GM23248 (cell line): ENCODE results near the gene FBXO42. TPM values are rescaled to one million over a fixed set of nuclear protein-coding genes. Genes with fewer than 3 reads are reported as not detected.

ENCODE experiments used
- DNase-seq: peaks from one replicate; pipeline ENCODE4 v3.0.0-alpha.2; 2015
- H2AFZ ChIP-seq: fragments of 200-600 bp; sonication (generic); 2 replicates; pipeline ENCODE4 v1.6.1; 2016; ENCODE audit warnings: antibody characterized with exemption
- H3F3A ChIP-seq: fragments of 200-600 bp; sonication (generic); 2 replicates; pipeline ENCODE4 v1.6.1; 2016; ENCODE audit warnings: mild to moderate bottlenecking, antibody characterized with exemption, mixed run types; ENCODE audit not compliant: insufficient read depth
- H3K27ac ChIP-seq: fragments of 200-600 bp; sonication (generic); 2 replicates; pipeline ENCODE4 v1.5.1; 2016; ENCODE audit warnings: mild to moderate bottlenecking
- H3K27me3 ChIP-seq: fragments of 200-600 bp; sonication (generic); replicated peaks from 2 replicates; pipeline ENCODE4 v1.6.1; 2016; ENCODE audit warnings: mild to moderate bottlenecking; ENCODE audit not compliant: insufficient read depth
- H3K36me3 ChIP-seq: fragments of 200-600 bp; sonication (generic); 2 replicates; pipeline ENCODE4 v1.6.1; 2016; ENCODE audit warnings: low read depth, mild to moderate bottlenecking
- H3K4me1 ChIP-seq: fragments of 200-600 bp; sonication (generic); 2 replicates; pipeline ENCODE4 v1.6.1; 2016; ENCODE audit warnings: mild to moderate bottlenecking; ENCODE audit not compliant: insufficient read depth
- H3K4me2 ChIP-seq: fragments of 200-600 bp; sonication (generic); one replicate; pipeline ENCODE4 v1.6.1; 2016; ENCODE audit warnings: mild to moderate bottlenecking; ENCODE audit not compliant: unreplicated experiment
- H3K4me3 ChIP-seq: fragments of 200-600 bp; sonication (generic); 2 replicates; pipeline ENCODE4 v1.5.1; 2016; ENCODE audit warnings: mild to moderate bottlenecking
- H3K79me2 ChIP-seq: fragments of 200-600 bp; sonication (generic); 2 replicates; pipeline ENCODE4 v1.6.1; 2016; ENCODE audit warnings: mild to moderate bottlenecking; ENCODE audit not compliant: insufficient read depth
- H3K9ac ChIP-seq: fragments of 200-600 bp; sonication (generic); 2 replicates; pipeline ENCODE4 v1.6.1; 2016; ENCODE audit warnings: mild to moderate bottlenecking
- H3K9me2 ChIP-seq: fragments of 200-600 bp; sonication (generic); 2 replicates; pipeline ENCODE4 v1.6.1; 2016; ENCODE audit warnings: mixed run types, mild to moderate bottlenecking, moderate library complexity; ENCODE audit not compliant: insufficient read depth
- H3K9me3 ChIP-seq: fragments of 200-600 bp; sonication (generic); one replicate; pipeline ENCODE4 v1.6.1; 2017; ENCODE audit warnings: low read depth
- H4K20me1 ChIP-seq: fragments of 200-600 bp; sonication (generic); 2 replicates; pipeline ENCODE4 v1.6.0; 2016; ENCODE audit not compliant: insufficient read depth
- EZH2 ChIP-seq: fragments of 200-600 bp; sonication (generic); IDR thresholded peaks from 2 replicates; pipeline ENCODE4 v1.6.1; 2018; ENCODE audit warnings: antibody characterized with exemption, mild to moderate bottlenecking; ENCODE audit not compliant: insufficient read depth, poor library complexity, severe bottlenecking
- EZH2phosphoT487 ChIP-seq: fragments of 200-600 bp; sonication (generic); IDR thresholded peaks from 2 replicates; pipeline ENCODE4 v1.6.1; 2018; ENCODE audit warnings: antibody characterized with exemption, moderate library complexity, mild to moderate bottlenecking, low read depth; ENCODE audit not compliant: insufficient read depth
- WGBS, 2 experiments: methylation state at CpG; one replicate each; pipeline ENCODE4 v1.1.6; 2015 to 2017; ENCODE audit warnings: low lambda C conversion rate in 2 of 2, low coverage in 1 of 2; ENCODE audit errors: missing lambda C conversion rate in 2 of 2; 5-methylcytosine and 5-hydroxymethylcytosine counted together
- in situ Hi-C: fragments of 300-500 bp; cut with MboI; formaldehyde crosslinking; loops from 2 replicates; pipeline ENCODE4 v1.15.0; 2020
- polyA plus RNA-seq: library from polyadenylated mRNA; unstranded; fragments of >200 nt; fragmentation: Nextera tagmentation; extraction: Ambion mirVana; gene quantifications from 2 replicates; pipeline ENCODE4 v1.2.1, GENCODE V29; 2016
- total RNA-seq: library from RNA; depleted of rRNA; stranded (reverse); fragments of >200 nt; shearing (Covaris generic); gene quantifications from 2 replicates; pipeline ENCODE4 v1.2.3, GENCODE V29; 2014

FBXO42 gene
- total and polyA plus RNA-seq, 2 experiments from 2014 or later: 17.1 to 20.2 TPM

DNA sequence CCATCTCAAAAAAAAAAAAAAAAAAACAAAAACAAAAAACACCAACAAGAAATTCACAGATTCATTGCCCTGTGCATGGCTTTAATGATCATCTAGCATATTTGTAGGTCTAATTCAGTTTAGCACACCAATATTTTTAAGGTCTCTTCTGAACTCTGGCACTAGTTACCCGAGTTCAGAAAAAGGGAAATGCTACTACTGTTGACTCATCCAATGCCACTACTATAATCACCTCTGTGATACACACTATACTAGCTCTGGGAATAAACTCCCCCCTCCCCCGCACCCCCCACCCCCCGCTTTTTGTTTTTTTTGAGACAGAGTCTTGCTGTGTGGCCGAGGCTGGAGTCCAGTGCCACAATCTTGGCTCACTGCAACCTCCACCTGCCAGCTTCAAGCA, 55.6 kb downstream of the FBXO42 start:
- Histone ChIP-seq H3K9me3 (no peaks in the 10 kb centered on the region), H3K4me1 (no peaks in the 10 kb centered on the region), H3K9me2 (no peaks in the 10 kb centered on the region), H3K27me3 (no peaks in the 10 kb centered on the region), H2AFZ (no peak overlapping the region), H3F3A (peaks cover 4% of the 10 kb centered on the region; the same call in 1 of the 2 replicates), H3K36me3 (peaks cover 32% of the 10 kb centered on the region; the same call in 1 of the 2 replicates), H3K27ac (no peak overlapping the region), H3K4me3 (no peak overlapping the region), H3K79me2 (peaks cover 43% of the 10 kb centered on the region; the same call in 1 of the 2 replicates), H3K4me2 (no peak overlapping the region), H4K20me1 (no peaks in the 10 kb centered on the region), H3K9ac (no peak overlapping the region)
- DNase-seq: no peak
- TF ChIP-seq EZH2 (no peak), EZH2phosphoT487 (no peak)
- in situ Hi-C loops: no loop called here
- 89 to 96% methylated on average over 4 of the region's 4 CpGs for WGBS, 2 experiments

DNA sequence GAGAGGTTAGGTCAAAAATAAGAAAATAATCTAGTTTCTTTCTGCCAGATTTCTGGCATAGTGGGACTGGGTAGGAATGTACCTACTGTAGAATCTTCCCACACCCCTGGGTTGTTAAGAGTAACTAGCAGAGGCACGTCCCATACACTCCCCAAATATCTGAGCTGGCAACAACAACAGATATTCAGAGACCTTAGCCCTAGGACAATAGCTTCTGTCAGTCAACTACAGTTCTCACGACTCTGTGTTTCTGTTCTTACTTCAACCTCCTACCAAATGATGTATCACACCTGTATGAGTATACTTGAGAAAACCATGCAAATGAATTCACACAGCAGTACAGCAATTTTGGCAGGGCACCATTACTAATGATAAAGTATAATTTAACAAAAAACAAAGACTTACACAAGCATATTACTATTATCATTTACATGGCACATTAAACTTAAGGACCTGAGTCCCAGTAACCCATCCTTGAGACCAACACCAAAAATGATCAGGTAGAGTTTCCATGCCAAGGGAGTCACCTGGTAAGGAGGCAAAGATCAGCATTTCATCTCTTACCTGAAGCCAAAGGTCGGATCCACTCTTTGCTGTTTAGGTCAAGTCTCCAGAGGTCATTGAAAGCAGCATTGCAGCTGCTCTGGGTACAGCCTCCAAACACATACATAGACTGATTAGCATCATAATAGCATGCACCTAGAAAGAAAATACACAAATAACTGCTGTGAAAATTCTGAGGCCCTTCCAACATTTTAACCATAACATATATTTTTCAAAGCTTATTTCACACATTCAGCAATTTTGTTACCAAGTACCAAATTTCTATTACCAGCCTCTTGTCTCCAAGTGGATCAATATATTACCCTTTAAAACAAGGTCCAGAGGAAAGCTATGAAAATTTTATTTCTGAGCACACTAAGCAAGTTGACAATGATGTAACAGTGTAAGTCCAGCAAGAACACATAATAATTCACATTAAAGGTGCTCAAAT, 57.8 kb downstream of the FBXO42 start:
- Histone ChIP-seq H3K27ac (no peak overlapping the region), H3K4me2 (no peak overlapping the region), H3K27me3 (no peaks in the 10 kb centered on the region), H3K9ac (no peak overlapping the region), H3K4me1 (no peaks in the 10 kb centered on the region), H2AFZ (no peak overlapping the region), H3K4me3 (no peak overlapping the region), H3K9me2 (no peaks in the 10 kb centered on the region), H3K79me2 (peaks cover 51% of the 10 kb centered on the region), H4K20me1 (no peaks in the 10 kb centered on the region), H3K9me3 (no peaks in the 10 kb centered on the region), H3F3A (0 out of 2 replicates have a peak, but pooled peaks cover 4% of the 10 kb centered on the region), H3K36me3 (peaks cover 25% of the 10 kb centered on the region; the same call in 1 of the 2 replicates)
- in situ Hi-C loops: no loop called here
- TF ChIP-seq EZH2 (no peak), EZH2phosphoT487 (no peak)
- no peak for DNase-seq
- 95 to 100% methylated on average over 3 of the region's 3 CpGs for WGBS, 2 experiments

DNA sequence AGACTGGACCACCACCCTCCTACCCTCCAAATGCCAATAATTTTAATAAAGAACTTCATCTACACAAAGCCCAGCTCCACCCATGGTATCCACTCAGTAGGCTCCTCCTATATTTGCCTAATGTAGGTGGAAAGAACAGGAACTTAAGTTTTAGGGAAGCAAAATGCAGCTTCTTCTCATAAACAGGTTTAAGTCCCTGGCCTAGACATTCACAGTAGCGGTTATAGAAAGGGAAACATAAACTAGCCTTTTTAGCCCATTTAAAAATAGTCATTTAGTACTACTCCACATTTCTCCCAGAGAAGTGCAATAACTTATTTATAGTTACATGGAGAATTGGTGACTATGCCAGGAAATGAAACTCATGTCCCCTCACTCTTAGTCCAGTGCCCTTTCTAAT, 58.7 kb downstream of the FBXO42 start:
- no peak overlapping the region for H2AFZ ChIP-seq

DNA sequence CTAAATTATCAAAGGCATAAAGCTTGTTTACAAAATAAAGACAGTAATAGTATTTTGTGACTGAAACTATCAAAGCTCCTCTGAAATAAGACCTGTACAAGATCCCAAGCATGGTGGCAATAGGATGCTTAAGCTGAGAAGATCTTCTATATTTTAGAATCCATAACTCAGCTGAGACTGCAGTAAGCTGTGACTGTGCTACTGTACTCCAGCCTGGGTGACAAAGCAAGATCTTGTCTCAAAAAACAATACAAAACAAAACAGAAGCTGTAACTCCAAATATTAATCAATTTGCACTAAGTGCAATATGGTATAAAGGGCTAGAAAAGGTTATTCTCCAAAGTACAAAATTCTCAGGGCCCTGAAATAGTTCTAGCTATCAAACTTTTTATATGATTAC, 59.5 kb downstream of the FBXO42 start:
- no peak overlapping the region for H3K4me3 ChIP-seq
- H3K4me1 ChIP-seq: no peaks in the 10 kb centered on the region
- no peaks in the 10 kb centered on the region for H4K20me1 ChIP-seq
- peaks cover 25% of the 10 kb centered on the region; the same call in 1 of the 2 replicates for H3K36me3 ChIP-seq
- no peaks in the 10 kb centered on the region for H3K9me3 ChIP-seq
- H3K4me2 ChIP-seq: no peak overlapping the region
- in situ Hi-C loops: no loop called here
- DNase-seq: no peak
- no peak for TF ChIP-seq EZH2phosphoT487
- TF ChIP-seq EZH2: no peak
- H3K9ac ChIP-seq: no peak overlapping the region
- no peaks in the 10 kb centered on the region for H3K9me2 ChIP-seq
- H3K27ac ChIP-seq: no peak overlapping the region
- H3F3A ChIP-seq: 0 out of 2 replicates have a peak, but pooled peaks cover 4% of the 10 kb centered on the region
- H2AFZ ChIP-seq: no peak overlapping the region
- peaks cover 61% of the 10 kb centered on the region for H3K79me2 ChIP-seq
- H3K27me3 ChIP-seq: no peaks in the 10 kb centered on the region

More for the DNA sequence above, 58.7 kb downstream of the FBXO42 start:
- H3K9me2 ChIP-seq: no peaks in the 10 kb centered on the region
- 0 out of 2 replicates have a peak, but pooled peaks cover 4% of the 10 kb centered on the region for H3F3A ChIP-seq
- no peak for TF ChIP-seq EZH2
- TF ChIP-seq EZH2phosphoT487: no peak
- H3K4me1 ChIP-seq: no peaks in the 10 kb centered on the region
- no peaks in the 10 kb centered on the region for H3K9me3 ChIP-seq
- no peak for DNase-seq
- H3K27me3 ChIP-seq: no peaks in the 10 kb centered on the region
- H3K36me3 ChIP-seq: peaks cover 25% of the 10 kb centered on the region; the same call in 1 of the 2 replicates
- no peak overlapping the region for H3K9ac ChIP-seq
- H3K79me2 ChIP-seq: peaks cover 61% of the 10 kb centered on the region
- H3K4me2 ChIP-seq: no peak overlapping the region
- no peak overlapping the region for H3K4me3 ChIP-seq
- in situ Hi-C loops: no loop called here
- WGBS, 2 experiments: 95 to 100% methylated on average over 1 of the region's 1 CpG
- H4K20me1 ChIP-seq: no peaks in the 10 kb centered on the region
- H3K27ac ChIP-seq: no peak overlapping the region
